Activated CD4-positive, alpha-beta T cell treated with anti-CD3 and anti-CD28 coated beads, Interleukin-2, Interleukin-4, amounts not matched to agents 100 ng/mL and 50 ng/mL, durations not matched to agents 16 hours and 8 hours (primary cell): ENCODE measurements around the gene SHC1.
A peak's percentile ranks its signal among the peaks of the same experiment; 100 is the strongest.

ENCODE experiments used
- DNase-seq: peaks from one replicate; pipeline ENCODE4 v3.0.0-alpha.2; 2020; ENCODE audit warnings: low spot score

Gene SHC1

DNA sequence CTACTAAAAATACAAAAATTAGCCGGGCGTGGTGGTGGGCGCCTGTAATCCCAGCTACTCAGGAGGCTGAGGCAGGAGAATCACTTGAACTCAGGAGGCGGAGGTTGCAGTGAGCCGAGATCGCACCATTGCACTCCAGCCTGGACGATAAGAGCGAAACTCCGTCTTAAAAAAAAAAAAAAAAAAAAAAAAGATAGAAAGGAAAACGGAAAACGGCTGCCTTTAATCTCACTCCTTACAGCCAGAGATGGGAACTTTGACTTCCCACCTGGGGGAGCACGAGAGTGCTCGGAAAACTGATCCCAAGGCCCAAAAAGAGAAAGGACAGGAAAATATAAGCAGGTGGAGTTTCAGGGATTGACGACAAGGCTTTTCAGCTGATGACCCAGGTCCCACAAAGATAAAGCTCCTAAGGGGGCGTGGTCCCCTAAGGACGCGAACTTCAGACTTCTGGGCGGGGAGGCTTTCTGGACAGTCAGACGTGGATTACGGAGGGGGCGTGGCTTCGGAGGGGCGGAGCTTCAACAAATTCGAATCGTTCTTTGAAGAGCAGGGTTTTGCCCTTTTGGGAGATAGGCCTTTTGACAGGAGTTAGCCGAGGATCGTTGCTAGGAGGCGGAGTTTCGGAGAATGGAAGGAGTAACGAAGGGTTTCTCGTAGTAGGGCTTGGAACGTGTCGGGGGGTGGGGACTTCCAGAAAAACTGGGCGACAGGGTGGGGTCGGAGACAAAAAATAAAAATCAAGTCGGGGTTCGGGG is 3.0 kb upstream of the SHC1 start:
- DNase-seq: peak; percentile 95

DNA sequence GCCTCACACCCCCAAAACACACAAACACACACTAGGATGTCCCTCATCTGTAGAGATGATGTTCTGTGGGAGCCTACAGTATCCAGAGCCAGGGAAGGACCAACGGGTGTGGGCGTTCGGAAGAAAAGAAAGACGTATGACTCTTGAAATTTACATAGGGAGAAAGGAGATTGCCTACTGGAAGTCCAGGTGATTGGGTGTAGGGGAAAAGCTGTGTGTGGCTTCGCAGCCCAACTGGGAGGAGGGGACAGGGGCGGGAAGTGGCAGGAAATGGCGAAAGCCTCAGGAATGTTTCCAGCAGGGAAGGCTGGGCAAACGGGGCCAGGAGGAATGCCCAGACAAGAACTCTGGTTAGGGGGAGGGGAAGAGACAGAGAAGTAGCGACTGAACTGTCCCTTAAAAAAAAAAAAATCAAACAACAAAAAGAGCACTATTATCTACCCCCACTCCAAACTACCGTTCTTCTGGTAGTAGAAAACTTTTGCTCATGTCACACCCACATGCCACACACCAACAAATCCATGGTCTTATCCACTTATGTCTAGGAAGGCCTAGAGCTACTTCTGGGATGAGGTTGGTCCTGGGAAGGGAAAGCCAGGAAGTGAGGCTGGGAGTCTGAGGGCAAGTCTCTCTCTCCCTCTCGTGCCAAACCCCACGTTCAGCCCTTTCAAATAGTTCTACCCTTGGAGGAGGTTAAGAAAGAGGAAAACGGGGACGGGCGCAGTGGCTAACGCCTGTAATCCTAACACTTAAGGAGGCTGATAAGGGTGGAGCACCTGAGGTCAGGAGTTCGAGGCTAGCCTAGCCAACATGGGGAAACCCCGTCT is 2.2 kb upstream of the SHC1 start:
- DNase-seq: no peak

DNA sequence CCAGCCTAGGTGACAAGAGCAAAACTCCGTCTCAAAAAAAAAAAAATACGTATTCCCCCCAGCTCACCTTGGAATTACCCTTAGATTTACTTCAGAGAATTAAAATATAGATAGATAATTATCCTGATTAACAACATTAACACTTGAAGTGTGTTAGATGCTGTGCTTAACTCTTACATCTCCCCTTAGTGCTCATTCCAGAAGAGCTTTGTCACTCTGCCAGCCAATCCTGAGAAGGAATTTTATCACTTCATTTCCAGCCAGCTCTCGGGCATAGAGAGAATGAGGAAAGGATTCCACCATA is 1.6 kb upstream of the SHC1 start:
- no peak for DNase-seq

DNA sequence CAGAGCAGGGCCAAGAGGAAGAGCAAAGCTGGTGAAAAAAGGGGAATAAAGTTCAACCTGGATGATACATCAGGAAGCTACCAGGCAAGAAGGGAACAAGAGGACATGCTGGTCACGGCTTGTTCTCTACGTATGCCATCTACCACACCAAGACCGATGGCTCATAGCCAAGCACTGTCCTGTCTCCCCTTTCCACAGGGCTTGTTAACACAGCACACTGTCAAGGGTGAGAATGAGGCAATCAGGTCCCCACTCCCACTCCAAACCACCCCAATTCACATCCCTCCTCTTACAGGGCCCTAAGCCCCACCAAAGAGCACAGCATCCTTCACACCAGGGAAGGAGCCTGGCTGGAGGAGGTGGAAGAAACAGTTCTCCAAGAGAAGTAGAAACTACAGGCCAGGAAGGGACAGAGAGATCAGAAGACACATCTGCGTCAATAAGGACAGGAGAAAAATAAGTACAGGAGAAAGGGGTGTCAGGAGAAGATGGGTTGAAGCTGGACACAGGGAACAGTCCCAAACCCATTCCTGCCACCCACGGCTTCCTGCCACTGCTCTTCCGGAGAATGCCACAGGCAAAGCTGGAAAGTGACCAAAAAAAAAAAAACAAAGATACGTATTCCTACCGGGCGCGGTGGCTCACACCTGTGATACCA is 923 bp upstream of the SHC1 start:
- no peak for DNase-seq

DNA sequence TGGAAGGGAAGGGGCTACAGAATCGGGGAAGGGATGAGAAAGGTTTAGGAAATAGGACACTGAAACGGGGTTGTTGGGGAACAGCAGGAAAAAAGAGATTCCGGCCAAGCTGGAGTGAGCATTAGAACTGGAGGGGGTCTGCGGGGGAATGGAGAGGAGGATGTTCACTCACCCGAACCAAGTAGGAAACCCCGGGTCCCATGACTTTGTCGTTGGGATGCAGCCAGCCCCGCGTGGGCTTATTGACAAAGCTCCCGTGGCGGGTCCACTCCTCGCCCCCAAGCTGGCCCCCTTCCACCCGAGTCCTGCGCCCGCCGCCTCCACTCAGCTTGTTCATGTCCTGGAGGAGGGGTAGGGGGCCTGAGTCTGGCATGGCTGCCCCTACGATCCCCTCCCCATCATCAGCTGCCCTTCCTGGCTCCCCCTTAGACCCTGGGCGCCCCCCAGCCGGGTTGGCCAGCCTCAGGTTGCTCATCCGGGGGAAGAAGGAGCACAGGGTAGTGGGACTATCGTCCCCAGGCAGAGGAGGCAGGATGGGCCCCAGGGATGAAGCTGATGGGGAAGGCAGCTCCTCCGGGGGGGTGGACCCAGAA is 591 bp downstream of the SHC1 start:
- no peak for DNase-seq

DNA sequence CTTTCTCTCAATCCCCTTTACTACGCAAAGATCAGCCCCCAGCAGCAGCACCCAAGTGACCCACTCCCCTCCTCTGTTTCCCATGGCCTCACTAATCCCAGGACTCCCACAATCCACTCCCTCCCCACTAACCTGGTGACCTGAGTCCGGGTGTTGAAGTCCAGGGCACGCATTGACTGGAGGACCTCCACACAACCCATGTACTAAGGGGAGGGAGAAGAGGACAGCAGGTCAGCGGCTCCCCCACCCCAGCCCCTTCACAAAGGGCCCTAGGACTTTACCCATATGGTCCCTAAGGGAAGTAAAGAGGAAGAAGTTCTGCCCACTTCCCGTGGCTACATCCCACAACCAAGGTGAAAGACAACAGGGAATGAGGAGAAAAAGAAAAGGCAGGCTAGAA is 1.3 kb downstream of the SHC1 start:
- no peak for DNase-seq

DNA sequence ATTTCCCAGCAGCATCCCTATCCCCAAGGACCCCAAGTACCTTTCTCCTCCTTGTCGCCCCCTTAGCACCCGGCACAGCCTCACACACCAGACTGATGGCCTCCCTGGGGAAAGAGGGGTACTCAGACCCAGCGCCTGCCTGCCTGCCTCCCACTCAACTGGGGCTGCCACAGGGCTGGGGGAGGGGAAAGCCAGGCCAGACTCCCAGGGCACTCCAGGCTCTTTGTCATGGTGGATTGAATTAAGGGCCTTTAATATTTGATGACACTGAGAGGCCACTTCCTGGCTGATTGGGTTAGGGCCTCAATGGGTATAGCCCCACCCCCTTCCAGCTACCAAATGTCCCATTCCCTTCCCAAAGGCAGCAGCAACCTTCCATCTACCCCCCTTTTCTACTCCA is 1.8 kb downstream of the SHC1 start:
- no peak for DNase-seq

DNA sequence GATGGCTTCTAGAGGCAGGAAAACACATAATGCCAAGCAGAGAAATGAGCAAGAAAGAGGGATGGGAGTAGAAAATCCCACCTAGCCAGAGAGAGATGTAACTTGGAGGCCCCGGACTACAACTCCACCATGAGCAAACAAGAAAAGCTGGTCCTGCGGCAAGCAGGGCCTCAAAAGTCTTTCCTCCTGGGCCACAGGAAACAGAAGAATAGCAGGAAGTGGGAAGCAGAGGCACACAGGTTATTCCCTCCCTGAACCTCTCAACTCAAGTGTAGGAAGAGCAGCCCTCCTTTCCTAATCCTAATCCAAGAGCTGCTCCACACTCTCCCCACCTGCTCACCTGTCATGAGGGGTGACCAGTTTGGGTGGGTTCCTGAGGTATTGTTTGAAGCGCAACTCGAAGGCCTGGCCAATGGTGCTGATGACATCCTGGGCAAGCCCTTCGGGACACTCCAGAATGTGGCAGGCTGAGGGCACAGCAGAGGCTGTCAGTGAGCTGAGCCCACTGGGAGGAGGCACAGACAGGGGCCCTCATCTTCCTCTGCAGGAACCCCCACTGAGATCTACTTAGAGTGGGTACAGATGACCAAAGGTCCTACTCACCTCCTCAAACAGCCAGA is 3.1 kb downstream of the SHC1 start:
- no peak for DNase-seq

DNA sequence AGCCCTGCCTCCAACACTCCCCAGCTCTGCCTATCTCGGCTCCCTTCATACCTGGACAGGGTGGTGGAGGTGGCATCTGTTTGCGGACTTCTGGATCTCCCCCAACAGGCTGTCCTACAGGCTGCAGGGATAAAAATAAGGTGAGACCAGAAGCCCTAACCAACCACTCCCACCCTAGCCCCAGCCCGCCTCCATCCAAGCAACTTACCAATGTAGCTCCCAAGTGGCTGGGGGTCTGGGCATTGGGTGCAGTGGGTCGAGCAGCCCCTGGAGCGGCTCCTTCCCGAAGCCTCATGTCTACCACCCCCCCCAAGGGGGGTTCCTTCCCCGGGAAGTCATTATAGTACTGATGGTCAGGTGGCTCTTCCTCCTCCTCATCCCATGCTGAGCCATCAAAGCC is 4.4 kb downstream of the SHC1 start:
- DNase-seq: no peak

DNA sequence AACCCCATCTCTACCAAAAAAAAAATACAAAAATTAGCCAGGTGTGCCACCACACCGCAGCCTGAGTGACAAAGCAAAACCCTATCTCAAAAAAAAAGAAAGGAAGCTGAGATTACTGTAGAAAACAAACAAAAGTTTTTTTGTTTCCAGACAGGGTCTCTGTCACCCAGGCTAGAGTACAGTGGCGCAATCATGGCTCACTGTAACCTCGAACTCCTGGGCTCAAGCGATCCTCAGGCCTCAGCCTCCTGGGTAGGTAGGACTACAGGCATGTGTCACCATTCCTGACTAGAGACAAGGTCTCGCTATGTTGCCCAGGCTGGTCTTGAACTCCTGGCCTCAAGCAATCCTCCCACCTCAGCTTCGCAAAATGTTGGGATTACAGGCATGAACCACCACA is 6.2 kb downstream of the SHC1 start:
- no peak for DNase-seq

DNA sequence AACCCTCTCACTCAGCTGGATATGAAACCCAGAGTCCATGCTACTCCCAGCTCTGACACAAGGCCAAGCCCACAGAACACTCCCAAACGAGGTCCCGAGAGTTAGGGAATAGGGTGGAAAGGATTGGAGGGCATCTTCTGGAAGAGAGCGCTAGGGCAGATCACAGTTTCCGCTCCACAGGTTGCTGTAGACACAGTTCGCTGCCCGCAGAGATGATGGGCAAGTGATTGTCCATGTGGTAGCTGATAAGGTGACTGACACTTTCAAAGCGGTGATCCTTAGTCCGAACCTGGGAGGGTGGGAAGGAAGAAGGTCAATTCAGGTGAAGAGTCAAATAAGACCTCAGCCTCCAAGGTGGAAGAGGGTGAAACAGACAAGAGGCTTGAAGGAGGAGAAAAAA is 6.9 kb downstream of the SHC1 start:
- DNase-seq: no peak

DNA sequence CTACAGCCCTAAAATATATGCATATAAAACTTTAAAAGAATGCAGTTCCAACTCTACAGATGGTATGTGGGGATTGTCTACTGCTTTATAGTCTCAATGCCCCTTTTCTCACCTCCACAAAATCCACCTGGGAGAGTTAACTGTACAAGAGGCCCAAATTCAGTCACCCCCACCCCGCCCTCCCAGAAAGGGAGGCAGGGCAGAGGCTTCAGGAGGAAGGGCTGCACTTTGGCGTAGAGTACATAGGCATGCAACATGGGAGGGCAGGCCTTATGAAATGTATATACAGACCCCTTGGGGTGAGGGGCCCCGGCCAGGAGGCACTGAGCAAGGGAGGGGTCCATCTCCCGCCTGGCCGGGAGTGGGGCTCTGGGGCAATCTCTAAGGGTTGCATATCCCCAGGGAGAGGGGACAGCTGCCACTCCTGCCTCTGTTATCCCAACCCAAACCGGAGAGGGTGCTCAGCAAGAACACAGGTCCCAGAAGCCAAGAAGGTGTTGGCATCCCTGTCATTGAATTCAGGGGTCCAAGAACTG is 7.7 kb downstream of the SHC1 start:
- DNase-seq: no peak

DNA sequence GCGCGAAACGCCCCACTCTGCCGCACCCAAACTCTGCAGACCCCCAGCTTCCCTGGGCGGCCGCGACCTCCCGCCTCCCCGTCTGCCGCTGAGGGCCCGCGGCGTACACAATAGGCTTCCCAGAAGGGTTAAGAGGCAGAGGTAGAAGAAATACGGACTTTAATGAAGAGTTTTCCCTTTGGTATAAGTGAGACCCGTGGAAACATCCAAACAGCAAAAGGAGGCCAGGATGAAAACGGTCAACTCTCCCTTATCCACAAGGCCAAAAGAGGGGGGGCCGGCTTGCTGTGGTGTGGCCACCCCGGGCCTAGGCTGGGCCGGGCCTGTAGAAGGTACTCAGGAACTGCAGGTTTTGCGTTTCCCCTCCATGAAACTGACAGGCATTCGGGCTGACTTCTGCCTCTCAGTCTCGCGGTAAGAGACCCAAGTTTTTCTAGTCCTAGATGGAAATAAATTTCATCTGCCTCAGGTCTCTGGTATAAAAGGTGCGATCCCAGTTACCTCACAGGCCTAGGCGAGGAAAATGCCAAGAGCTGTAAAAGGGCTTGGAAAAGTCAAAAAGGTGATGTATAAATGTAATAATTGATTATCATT is 8.3 kb downstream of the SHC1 start:
- DNase-seq: no peak

DNA sequence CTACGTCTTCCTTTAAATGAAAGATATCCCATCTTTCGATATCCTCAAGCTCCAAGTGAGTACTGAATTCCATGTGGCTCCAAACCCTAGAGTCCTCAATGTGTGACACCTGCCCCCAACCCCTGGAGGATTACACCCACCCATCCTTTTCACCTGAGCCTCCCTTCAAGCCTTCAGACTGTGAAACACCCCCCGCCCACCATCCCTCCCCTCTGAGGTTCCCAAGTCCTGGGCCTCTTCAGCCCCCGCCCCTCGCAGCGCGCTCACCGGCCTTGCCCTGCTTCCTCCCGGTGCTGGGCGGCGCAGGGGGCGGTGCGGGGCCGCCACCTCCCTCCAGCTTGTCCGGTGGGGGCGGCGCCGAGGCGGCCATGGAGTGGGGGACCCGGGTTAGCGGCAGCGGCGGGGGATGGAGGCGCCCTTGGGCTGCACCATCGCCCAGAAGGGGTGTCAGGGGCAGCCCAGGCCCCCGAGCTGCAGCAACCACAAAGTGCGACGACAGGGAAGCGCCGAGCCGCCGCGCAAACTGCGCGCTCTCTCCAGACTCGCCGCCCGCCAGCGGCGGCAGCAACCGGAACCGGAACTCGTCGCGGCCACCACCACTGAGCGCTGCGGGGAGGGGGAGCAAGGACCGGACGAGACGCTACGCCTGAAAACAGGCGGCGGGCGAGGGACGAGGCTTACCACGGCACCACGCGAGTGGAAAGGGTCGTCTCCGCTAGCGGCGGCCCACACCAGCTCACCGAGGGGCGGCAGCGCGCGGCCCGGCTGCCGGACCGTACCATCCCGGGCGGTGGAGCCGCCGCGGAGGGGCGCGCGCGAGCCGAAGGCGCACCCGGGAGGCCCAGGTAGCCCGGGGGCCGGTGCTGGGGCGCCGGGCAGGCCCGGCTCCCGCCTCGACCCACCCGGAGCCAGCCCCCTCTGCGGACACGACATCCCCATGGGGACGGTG is 9.1 kb downstream of the SHC1 start, which contains the start of gene PYGO2:
PYGO2 (minus strand) TSS at position 576 of the 949 bp plus-strand sequence; CDS start at position 370, 206 bp downstream.
- peak; percentile 83 for DNase-seq

DNA sequence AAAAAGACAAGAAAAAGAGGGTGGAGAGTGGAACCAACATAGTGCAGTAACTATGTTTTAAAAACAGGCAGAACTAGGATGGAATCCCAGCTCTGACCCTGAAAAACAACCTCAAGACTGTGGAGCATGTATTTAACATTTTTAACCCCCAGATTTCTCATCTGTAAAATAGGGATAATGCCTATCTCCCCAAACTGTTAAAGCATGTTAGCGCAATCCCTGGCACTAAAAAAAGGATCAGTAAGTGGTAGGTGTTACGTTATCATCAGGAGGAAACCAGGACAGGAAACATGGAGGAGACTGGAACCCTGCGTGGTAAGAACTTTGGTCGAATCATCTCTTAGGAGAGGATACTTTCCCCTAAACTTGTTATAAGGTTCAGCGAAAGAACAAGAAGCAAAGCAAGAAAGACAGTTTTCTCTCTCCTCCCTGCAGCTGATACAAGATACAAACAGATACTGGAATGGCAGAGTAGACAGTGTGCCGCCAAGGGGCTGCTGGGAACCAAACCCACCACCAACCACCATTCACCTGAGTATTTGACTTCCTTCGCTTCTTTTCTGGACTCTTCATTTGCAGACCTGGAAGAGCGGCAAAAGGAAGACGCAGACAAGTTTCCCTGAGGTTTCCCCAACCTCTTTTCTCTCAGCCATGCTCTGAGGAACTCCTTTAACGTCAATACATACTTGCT is 10.0 kb downstream of the SHC1 start:
- DNase-seq: no peak

DNA sequence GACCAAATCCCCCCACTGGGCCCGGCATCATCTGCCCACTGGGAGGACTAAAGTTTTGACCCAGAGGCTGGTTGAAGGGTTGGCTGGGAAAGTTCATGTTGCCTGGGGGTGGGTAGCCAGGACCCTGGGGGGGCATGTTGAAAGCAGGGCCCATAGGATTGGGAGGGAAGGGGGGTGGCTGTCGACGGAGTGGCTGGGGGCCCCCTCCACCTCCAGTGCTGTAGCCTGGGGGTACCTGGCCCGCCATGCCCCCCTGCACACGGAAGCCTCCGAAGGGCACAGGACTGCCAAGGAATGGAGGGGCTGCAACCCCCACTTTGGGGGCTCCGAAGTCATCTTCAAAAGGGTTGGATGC is 11.1 kb downstream of the SHC1 start:
- no peak for DNase-seq

DNA sequence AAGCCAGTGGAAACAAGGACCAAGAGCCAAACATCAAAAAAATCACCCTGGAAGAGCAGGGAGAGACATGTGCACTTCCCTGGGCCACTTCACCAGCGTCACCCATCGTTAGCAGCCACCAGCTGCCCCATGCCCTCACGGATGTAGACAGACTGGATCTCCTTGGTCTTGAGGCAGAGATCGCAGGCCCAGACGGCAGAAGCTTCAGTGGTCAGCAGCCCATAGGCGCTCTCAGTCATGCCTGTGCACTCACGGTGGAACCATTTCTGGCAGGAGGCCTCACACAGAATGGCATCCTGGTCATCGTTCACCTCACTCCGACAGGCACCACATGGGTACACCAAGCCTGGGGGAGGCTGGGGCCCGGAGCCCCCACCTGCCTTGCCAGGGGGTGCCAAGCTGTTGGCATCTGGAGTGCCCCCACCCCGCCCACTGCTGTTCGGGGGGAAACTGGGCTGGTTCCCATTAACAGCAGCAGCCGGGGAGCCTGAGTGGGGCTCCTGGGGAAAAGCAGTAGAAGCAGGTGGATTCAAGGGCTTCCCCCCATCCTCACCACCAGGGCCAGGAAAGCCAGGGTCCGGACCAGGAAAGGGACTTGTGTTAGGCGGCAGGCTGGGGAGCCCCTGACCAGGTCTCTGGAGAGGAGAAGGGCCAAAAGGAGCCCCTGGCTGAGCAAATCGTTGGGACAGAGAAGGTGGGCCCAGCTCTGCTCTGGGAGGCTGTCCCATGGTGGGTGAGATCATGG is 11.7 kb downstream of the SHC1 start:
- DNase-seq: no peak

DNA sequence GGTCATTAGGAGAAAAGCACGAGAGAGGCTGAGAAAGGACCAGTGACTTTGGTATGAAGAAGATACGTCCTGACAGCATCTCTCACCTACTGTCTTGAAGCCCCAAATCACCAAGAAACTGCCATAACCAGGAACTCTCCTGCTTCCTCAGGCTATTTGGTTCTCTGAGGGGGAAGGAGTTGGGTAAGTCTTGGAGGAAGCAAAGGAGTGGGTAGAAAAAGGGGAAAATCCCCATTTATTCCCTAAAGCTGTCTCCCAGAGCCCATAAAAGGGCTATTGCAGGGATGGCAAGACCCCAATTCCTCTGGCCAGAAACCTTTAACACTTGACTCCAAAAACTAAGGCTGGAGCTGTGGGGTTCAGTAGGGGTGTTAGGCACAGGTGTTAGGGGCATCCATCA is 12.5 kb downstream of the SHC1 start:
- no peak for DNase-seq

DNA sequence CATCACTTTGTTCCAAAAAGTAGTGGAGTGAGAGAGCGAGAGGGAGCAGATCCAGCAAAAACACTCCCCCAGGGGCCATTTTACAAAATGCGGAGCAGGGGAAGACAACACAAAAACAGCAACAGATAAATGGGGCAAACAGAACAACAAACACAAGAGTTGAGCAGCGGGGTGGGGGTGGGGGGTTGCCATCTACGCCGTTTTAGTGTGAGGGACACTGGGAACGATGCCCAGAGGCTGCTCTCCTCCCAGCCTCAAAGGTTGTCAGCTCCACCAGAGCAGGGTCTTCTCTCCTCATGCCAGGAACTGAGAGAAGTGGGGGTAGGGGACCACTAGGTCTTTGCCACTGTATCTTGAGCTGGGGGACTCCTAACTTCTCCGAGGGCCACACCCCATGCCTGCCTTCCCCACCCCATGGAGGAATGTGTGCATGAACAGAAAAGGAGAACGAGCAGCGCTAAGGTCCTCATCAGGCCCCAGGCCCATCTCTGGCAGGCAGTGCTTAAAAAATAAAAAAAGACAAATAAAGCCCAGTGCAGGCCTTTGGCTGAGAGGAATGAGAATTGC is 13.4 kb downstream of the SHC1 start:
- no peak for DNase-seq
